Lower leg skin (tissue), 3 donors: ENCODE results near the gene TMPRSS13.

Experiments used
- CTCF ChIP-seq, 3 donors: fragments of 450-650 bp; IDR thresholded peaks; one replicate each; pipeline ENCODE4 v1.5.1; 2016; ENCODE audit warnings: antibody characterized with exemption in 3 of 3, mild to moderate bottlenecking in 3 of 3, moderate library complexity in 2 of 3
- POLR2A ChIP-seq, 2 donors: fragments of 450-650 bp; IDR thresholded peaks; one replicate each; pipeline ENCODE4 v1.6.1; 2016 to 2017; ENCODE audit warnings: antibody characterized with exemption in 2 of 2, mild to moderate bottlenecking in 1 of 2, moderate library complexity in 1 of 2

GRCh38 chr11:117961896-117962295, 32.7 kb upstream of the TMPRSS13 start:
- TF ChIP-seq CTCF (IDR thresholded peaks at IDR 0.05) (no peak), POLR2A (IDR thresholded peaks at IDR 0.05) (no peak)
